H9 (cell line): ENCODE results near the gene CACNA1G. TPM values are rescaled to one million over a fixed set of nuclear protein-coding genes. Genes with fewer than 3 reads are reported as not detected.

Experiments
- DNase-seq: peaks from one replicate; pipeline ENCODE4 v3.0.0-alpha.2; 2017
- H2AFZ ChIP-seq: one replicate; pipeline ENCODE4 v1.6.1; 2013; ENCODE audit warnings: mild to moderate bottlenecking, low read length, control low read depth, moderate library complexity
- H2AK5ac ChIP-seq: 2 replicates; pipeline ENCODE4 v1.6.1; 2013; ENCODE audit warnings: low read length, control low read depth, mixed read lengths; ENCODE audit not compliant: insufficient read length
- H2BK120ac ChIP-seq: one replicate; pipeline ENCODE4 v1.6.1; 2013; ENCODE audit warnings: low read depth, mild to moderate bottlenecking, low read length, control low read depth, inconsistent platforms; ENCODE audit not compliant: poor library complexity, severe bottlenecking
- H2BK12ac ChIP-seq: 2 replicates; pipeline ENCODE4 v1.6.1; 2013; ENCODE audit warnings: low read length, control low read depth, mixed read lengths, low read depth; ENCODE audit not compliant: insufficient read length
- H2BK15ac ChIP-seq: 2 replicates; pipeline ENCODE4 v1.6.1; 2013; ENCODE audit warnings: low read depth, low read length, control low read depth
- H2BK20ac ChIP-seq: one replicate; pipeline ENCODE4 v1.6.1; 2013; ENCODE audit warnings: low read depth, mild to moderate bottlenecking, low read length, control low read depth, inconsistent platforms; ENCODE audit not compliant: poor library complexity, severe bottlenecking
- H2BK5ac ChIP-seq: 2 replicates; pipeline ENCODE4 v1.6.1; 2013; ENCODE audit warnings: low read length, control low read depth, mixed read lengths; ENCODE audit not compliant: insufficient read length
- H3K14ac ChIP-seq: 2 replicates; pipeline ENCODE4 v1.6.1; 2013; ENCODE audit warnings: low read length, control low read depth; ENCODE audit not compliant: insufficient read depth
- H3K18ac ChIP-seq: 2 replicates; pipeline ENCODE4 v1.6.1; 2013; ENCODE audit warnings: low read depth, mild to moderate bottlenecking, mixed read lengths, low read length, control low read depth; ENCODE audit not compliant: insufficient read length
- H3K23ac ChIP-seq: 2 replicates; pipeline ENCODE4 v1.6.1; 2013; ENCODE audit warnings: low read length, control low read depth, mixed read lengths, low read depth; ENCODE audit not compliant: insufficient read length
- H3K23me2 ChIP-seq: 2 replicates; pipeline ENCODE4 v1.6.1; 2013; ENCODE audit warnings: low read depth, mild to moderate bottlenecking, mixed read lengths, low read length, control low read depth; ENCODE audit not compliant: insufficient read length, poor library complexity, severe bottlenecking
- H3K27ac ChIP-seq: 2 replicates; pipeline ENCODE4 v1.5.1; 2013; ENCODE audit warnings: low read length, control low read depth, mixed read lengths, low read depth; ENCODE audit not compliant: insufficient read length
- H3K27me3 ChIP-seq: 2 replicates; pipeline ENCODE4 v1.6.1; 2013; ENCODE audit warnings: low read length, control low read depth, inconsistent platforms; ENCODE audit not compliant: insufficient read depth
- H3K4ac ChIP-seq: 2 replicates; pipeline ENCODE4 v1.6.1; 2013; ENCODE audit warnings: low read depth, mild to moderate bottlenecking, control low read depth, inconsistent platforms, low read length, moderate library complexity
- H3K4me1 ChIP-seq: 2 replicates; pipeline ENCODE4 v1.6.1; 2013; ENCODE audit warnings: low read length, control low read depth, inconsistent platforms; ENCODE audit not compliant: insufficient read depth
- H3K4me2 ChIP-seq: 2 replicates; pipeline ENCODE4 v1.6.1; 2013; ENCODE audit warnings: low read length, control low read depth, mixed read lengths; ENCODE audit not compliant: insufficient read length, insufficient read depth
- H3K56ac ChIP-seq: 2 replicates; pipeline ENCODE4 v1.6.1; 2013; ENCODE audit warnings: low read depth, mild to moderate bottlenecking, mixed read lengths, low read length, control low read depth; ENCODE audit not compliant: insufficient read length
- H3K79me1 ChIP-seq: 2 replicates; pipeline ENCODE4 v1.6.1; 2013; ENCODE audit warnings: low read depth, mild to moderate bottlenecking, moderate library complexity, low read length, control low read depth, inconsistent platforms; ENCODE audit not compliant: insufficient read depth, poor library complexity, severe bottlenecking
- H3K79me2 ChIP-seq: 2 replicates; pipeline ENCODE4 v1.6.1; 2013; ENCODE audit warnings: low read length, control low read depth, inconsistent platforms; ENCODE audit not compliant: insufficient read depth
- H3K9ac ChIP-seq: 2 replicates; pipeline ENCODE4 v1.6.1; 2013; ENCODE audit warnings: low read length, control low read depth, mixed read lengths; ENCODE audit not compliant: insufficient read length; ENCODE audit errors: extremely low read depth
- H3K9me3 ChIP-seq: one replicate; pipeline ENCODE4 v1.6.1; 2013; ENCODE audit warnings: low read depth, low read length, inconsistent platforms; ENCODE audit not compliant: control insufficient read depth
- H3T11ph ChIP-seq: one replicate; pipeline ENCODE4 v1.6.1; 2013; ENCODE audit warnings: mild to moderate bottlenecking, low read length, control low read depth, inconsistent platforms
- H4K20me1 ChIP-seq: one replicate; pipeline ENCODE4 v1.6.1; 2013; ENCODE audit not compliant: control insufficient read depth, insufficient read length, insufficient read depth
- H4K5ac ChIP-seq: 2 replicates; pipeline ENCODE4 v1.6.1; 2013; ENCODE audit warnings: low read depth, mild to moderate bottlenecking, mixed read lengths, low read length, control low read depth; ENCODE audit not compliant: insufficient read length
- H4K8ac ChIP-seq: replicated peaks from 2 replicates; pipeline ENCODE4 v1.6.1; 2013; ENCODE audit warnings: low read length, control low read depth, mixed read lengths, low read depth; ENCODE audit not compliant: insufficient read length
- H4K91ac ChIP-seq: 2 replicates; pipeline ENCODE4 v1.6.1; 2013; ENCODE audit warnings: low read depth, mild to moderate bottlenecking, moderate library complexity, mixed read lengths, low read length, control low read depth; ENCODE audit not compliant: insufficient read length
- H3K27ac Mint-ChIP-seq, 3 experiments: 2 replicates in 2 of 3; 3 replicates in 1 of 3; pipeline ENCODE4 v1.8.0; 2020 to 2021; ENCODE audit warnings: mixed read lengths in 3 of 3, mild to moderate bottlenecking in 1 of 3, moderate library complexity in 1 of 3
- H3K27me3 Mint-ChIP-seq: 2 replicates; pipeline ENCODE4 v1.8.0; 2021; ENCODE audit warnings: low read depth, mild to moderate bottlenecking, moderate library complexity, mixed read lengths
- H3K36me3 Mint-ChIP-seq, 3 experiments: 2 replicates in 2 of 3; 3 replicates in 1 of 3; pipeline ENCODE4 v1.8.0; 2020 to 2021; ENCODE audit warnings: low read depth in 3 of 3, mixed read lengths in 3 of 3; ENCODE audit not compliant: insufficient read depth in 1 of 3
- H3K4me1 Mint-ChIP-seq, 2 experiments: 2 replicates each; pipeline ENCODE4 v1.8.0; 2020; ENCODE audit warnings: mixed read lengths in 2 of 2
- H3K4me3 Mint-ChIP-seq, 2 experiments: 2 replicates in 1 of 2; 3 replicates in 1 of 2; pipeline ENCODE4 v1.8.0; 2020 to 2021; ENCODE audit warnings: mild to moderate bottlenecking in 2 of 2, mixed read lengths in 2 of 2, moderate library complexity in 1 of 2
- H3K9me3 Mint-ChIP-seq, 2 experiments: 2 replicates in 1 of 2; 3 replicates in 1 of 2; pipeline ENCODE4 v1.8.0; 2020; ENCODE audit warnings: mild to moderate bottlenecking in 2 of 2, mixed read lengths in 2 of 2, moderate library complexity in 1 of 2
- CTCF ChIP-seq: fragments of 200-600 bp; sonication (generic); conservative IDR thresholded peaks from 3 replicates; pipeline ENCODE4 v1.8.0; 2021; ENCODE audit warnings: antibody characterized with exemption, mild to moderate bottlenecking
- WGBS: extraction: QIAGEN DNeasy Blood & Tissue Kit; methylation state at CpG from one replicate; pipeline ENCODE4 v1.1.7; 2013; ENCODE audit warnings: missing lambda C conversion rate, low lambda C conversion rate, mixed read lengths; ENCODE audit not compliant: insufficient read length; ENCODE audit errors: extremely low coverage; 5-methylcytosine and 5-hydroxymethylcytosine counted together
- total RNA-seq: library from RNA; stranded (reverse); gene quantifications from 2 replicates; pipeline ENCODE4 v1.2.1, GENCODE V29; 2021

CACNA1G gene
- total RNA-seq, 1 experiment from 2014 or later = 1.5 TPM

- Histone ChIP-seq H3K27ac (no peak overlapping the region), H4K5ac (no peak overlapping the region), H2AK5ac (no peak overlapping the region), H3K9ac (no peak overlapping the region), H3K14ac (no peak overlapping the region), H3K4ac (no peak overlapping the region), H3K23ac (no peak overlapping the region), H2BK120ac (no peak overlapping the region), H4K20me1 (no peaks in the 10 kb centered on the region), H3K79me1 (no peaks in the 10 kb centered on the region), H4K91ac (no peak overlapping the region), H2AFZ (no peak overlapping the region), H2BK5ac (no peak overlapping the region), H3K23me2 (peaks cover 9% of the 10 kb centered on the region), H3K4me1 (no peaks in the 10 kb centered on the region; the same call in 1 of the 2 replicates), H3K9me3 (no peaks in the 10 kb centered on the region), H2BK20ac (no peak overlapping the region), H2BK12ac (no peak overlapping the region), H2BK15ac (no peak overlapping the region), H3K4me2 (no peak overlapping the region), H3K18ac (no peak overlapping the region), H3K56ac (no peak overlapping the region), H3K79me2 (no peaks in the 10 kb centered on the region), H3K27me3 (peaks cover 23% of the 10 kb centered on the region; the same call in 1 of the 2 replicates), H4K8ac (no peak overlapping the region), H3T11ph (no peak overlapping the region)
- peak overlapping the region in 1 of 3 experiments; percentile 40; a peak in 1 of 7 replicates for H3K27ac Mint-ChIP-seq
- WGBS = no CpG with 5 or more reads among the region's 7 CpGs
- H3K27me3 Mint-ChIP-seq = peaks cover 45% of the 10 kb centered on the region
- no peaks in the 10 kb centered on the region for H3K36me3 Mint-ChIP-seq
- TF ChIP-seq CTCF = no peak
- no peak for DNase-seq
- peaks cover 6 to 30% of the 10 kb centered on the region in 2 experiments for H3K4me1 Mint-ChIP-seq
- no peak overlapping the region for H3K4me3 Mint-ChIP-seq
- H3K9me3 Mint-ChIP-seq = no peaks in the 10 kb centered on the region
Observed at GRCh38 chr17:50637829-50638605, 77.5 kb downstream of the CACNA1G start.
